Lower leg skin (tissue), 3 donors: Measurements from ENCODE around the gene BIK.

Experiments used
- CTCF ChIP-seq, 3 donors: fragments of 450-650 bp; IDR thresholded peaks; one replicate each; pipeline ENCODE4 v1.5.1; 2016; ENCODE audit warnings: antibody characterized with exemption in 3 of 3, mild to moderate bottlenecking in 3 of 3, moderate library complexity in 2 of 3
- POLR2A ChIP-seq, 2 donors: fragments of 450-650 bp; IDR thresholded peaks; one replicate each; pipeline ENCODE4 v1.6.1; 2016 to 2017; ENCODE audit warnings: antibody characterized with exemption in 2 of 2, mild to moderate bottlenecking in 1 of 2, moderate library complexity in 1 of 2

- TF ChIP-seq CTCF (IDR thresholded peaks at IDR 0.05) (no peak), POLR2A (IDR thresholded peaks at IDR 0.05) (no peak)
Observed at GRCh38 chr22:43154887-43155536, 44.5 kb downstream of the BIK start.
